Stimulated activated CD4-positive, alpha-beta T cell treated with anti-CD3 and anti-CD28 coated beads, Interleukin-4, amount 100 ng/mL, for 4 hours (primary cell): Measurements from ENCODE around the gene MORN1.

Experiments used
- DNase-seq, 2 experiments: peaks; one replicate each; pipeline ENCODE4 v3.0.0-alpha.2; 2020

MORN1 gene

GRCh38 chr1:2384941-2385481 lies 6.3 kb downstream of the MORN1 start:
- no peak for DNase-seq

GRCh38 chr1:2384130-2384860 lies 7.1 kb downstream of the MORN1 start:
- DNase-seq, result no peak

GRCh38 chr1:2383576-2383975 lies 7.8 kb downstream of the MORN1 start:
- no peak for DNase-seq

GRCh38 chr1:2382621-2383361 lies 8.6 kb downstream of the MORN1 start:
- DNase-seq, result peak in 1 of 2 experiments; percentile 24

GRCh38 chr1:2381741-2382620 lies 9.4 kb downstream of the MORN1 start:
- peak; percentile 63 to 79 for DNase-seq

GRCh38 chr1:2380816-2381591 lies 10.3 kb downstream of the MORN1 start:
- no peak for DNase-seq

GRCh38 chr1:2379733-2380404 lies 11.5 kb downstream of the MORN1 start:
- no peak for DNase-seq

- no peak for DNase-seq
Observed at GRCh38 chr1:2378956-2379732, 12.2 kb downstream of the MORN1 start.

- DNase-seq, result no peak
Observed at GRCh38 chr1:2378441-2378851, 12.9 kb downstream of the MORN1 start.

- DNase-seq, result no peak
Observed at GRCh38 chr1:2377751-2378440, 13.5 kb downstream of the MORN1 start.

- DNase-seq, result no peak
Observed at GRCh38 chr1:2376931-2377672, 14.3 kb downstream of the MORN1 start.

GRCh38 chr1:2376261-2376741 lies 15.1 kb downstream of the MORN1 start:
- DNase-seq, result no peak

- DNase-seq, result no peak
Observed at GRCh38 chr1:2375923-2376260, 15.5 kb downstream of the MORN1 start.

GRCh38 chr1:2375246-2375922 lies 16.0 kb downstream of the MORN1 start:
- no peak for DNase-seq

GRCh38 chr1:2374252-2375155 lies 16.9 kb downstream of the MORN1 start:
- no peak for DNase-seq

- no peak for DNase-seq
Observed at GRCh38 chr1:2373551-2374251, 17.7 kb downstream of the MORN1 start.
